HuH-7.5 (cell line): ENCODE results near the gene PTPRH.

Experiments used
- DNase-seq: peaks from one replicate; pipeline ENCODE4 v3.0.0; 2011; ENCODE audit warnings: low spot score

The PTPRH gene

DNA sequence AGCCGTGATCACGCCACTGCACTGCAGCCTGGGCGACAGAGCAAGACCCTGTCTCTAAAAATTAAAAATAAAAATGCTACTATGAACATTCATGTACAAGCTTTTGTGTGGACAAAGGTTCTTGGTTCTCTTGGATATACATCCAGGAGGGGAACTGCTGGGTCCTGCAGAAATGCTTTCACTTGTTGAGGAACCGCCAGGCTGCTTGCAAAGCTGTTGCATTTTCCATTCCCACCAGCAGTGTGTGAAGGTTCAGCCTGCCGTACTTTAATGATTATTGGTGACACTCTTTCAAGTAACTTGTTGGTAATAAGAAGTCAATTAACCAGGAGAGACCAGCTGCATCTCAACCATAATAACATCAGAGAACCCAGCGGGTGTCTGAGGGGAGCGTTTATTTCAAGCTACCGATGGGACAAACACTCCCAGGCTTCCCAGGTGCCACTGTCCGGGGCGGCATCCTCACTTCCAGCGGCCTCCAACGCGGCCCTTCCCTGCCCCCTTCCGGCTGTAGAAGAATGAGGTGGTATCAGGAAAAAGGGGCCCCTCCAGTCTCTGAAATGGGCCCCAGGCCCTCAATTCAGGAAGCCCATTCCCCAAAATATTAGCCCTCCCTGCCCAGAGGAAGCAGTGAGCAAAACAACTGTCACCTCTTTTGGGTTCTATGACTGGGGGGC is 76.7 kb downstream of the PTPRH start:
- DNase-seq = no peak

- DNase-seq = no peak
Measured at GRCh38 chr19:55131421-55131820, 77.9 kb downstream of the PTPRH start.
